Left ventricle myocardium inferior (tissue), 1 donor: Measurements from ENCODE around the gene CPXM2. TPM values are rescaled to one million over a fixed set of nuclear protein-coding genes. Genes with fewer than 3 reads are reported as not detected.

Experiments used
- DNase-seq: peaks from one replicate; pipeline ENCODE4 v3.0.0-alpha.2; 2020
- H3K27ac ChIP-seq: fragments of 200-600 bp; replicated peaks from 2 replicates; pipeline ENCODE4 v1.8.0; 2021
- H3K27me3 ChIP-seq: fragments of 200-600 bp; 2 replicates; pipeline ENCODE4 v1.8.0; 2021; ENCODE audit warnings: low read depth
- H3K36me3 ChIP-seq: fragments of 200-600 bp; 2 replicates; pipeline ENCODE4 v1.8.0; 2021
- H3K4me1 ChIP-seq: fragments of 200-600 bp; 2 replicates; pipeline ENCODE4 v1.8.0; 2021
- H3K4me3 ChIP-seq: fragments of 200-600 bp; 2 replicates; pipeline ENCODE4 v1.8.0; 2021; ENCODE audit warnings: mild to moderate bottlenecking, moderate library complexity
- H3K9me3 ChIP-seq: fragments of 200-600 bp; replicated peaks from 2 replicates; pipeline ENCODE4 v1.8.0; 2021
- intact Hi-C: fragments of 100-400 bp; cut with micrococcal nuclease; formaldehyde crosslinking; loops from one replicate; pipeline ENCODE4 v1.11.0; 2022
- total RNA-seq: library from RNA; stranded (reverse); fragmentation: NEBNext Ultra II Directional; extraction: Animal tissue kit (Norgen Biotek cat#: 25700); gene quantifications from one replicate; pipeline ENCODE4 v1.2.1, GENCODE V29; 2021
- TF ChIP-seq, protein P1 (sequence below): fragments of 200-600 bp; IDR thresholded peaks from 2 replicates; pipeline ENCODE4 v1.8.0; 2021; ENCODE audit warnings: antibody characterized with exemption, mild to moderate bottlenecking, borderline replicate concordance
- donor health status: DM: no; HTN: yes; CAD: no; lungs with severe emphysema.

The CPXM2 gene
- total RNA-seq, 1 donor from 2014 or later: 4.5 TPM

DNA sequence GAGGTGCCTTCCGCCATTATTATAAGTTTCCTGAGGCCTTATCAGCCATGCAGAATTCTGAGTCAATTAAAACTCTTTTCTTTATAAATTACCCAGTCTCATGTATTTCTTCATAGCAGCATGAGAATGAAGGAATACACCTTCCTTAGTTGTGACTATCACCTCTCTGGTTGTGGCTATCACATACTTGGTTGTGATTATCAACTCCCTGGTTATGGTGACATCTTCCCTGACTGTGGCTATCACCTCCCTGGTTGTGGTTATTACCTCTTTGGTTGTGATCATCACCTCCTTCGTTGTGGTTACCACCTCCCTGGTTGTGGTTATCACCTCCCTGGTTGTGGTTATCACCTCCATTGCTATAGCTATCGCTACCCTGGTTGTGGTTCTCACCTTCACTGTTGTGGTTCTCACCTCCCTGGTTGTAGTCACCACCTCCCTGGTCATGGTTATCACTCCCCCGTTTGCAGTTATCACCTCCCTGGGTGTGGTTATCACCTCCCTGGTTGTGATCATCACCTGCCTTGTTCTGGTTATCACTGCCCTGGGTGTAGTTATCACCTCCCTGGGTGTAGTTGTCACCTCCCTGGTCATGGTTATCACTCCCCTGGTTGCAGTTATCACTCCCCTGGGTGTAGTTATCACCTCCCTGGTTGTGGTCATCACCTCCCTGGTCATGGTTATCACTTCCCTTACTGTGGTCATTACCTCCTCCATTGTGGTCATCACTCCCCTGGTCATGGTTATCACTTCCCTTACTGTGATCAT is 119.5 kb downstream of the CPXM2 start:
- Histone ChIP-seq H3K4me1 (no peaks in the 10 kb centered on the region), H3K27ac (no peak overlapping the region), H3K4me3 (no peak overlapping the region), H3K27me3 (peaks cover 49% of the 10 kb centered on the region), H3K9me3 (no peaks in the 10 kb centered on the region), H3K36me3 (no peaks in the 10 kb centered on the region)
- intact Hi-C loops: no loop called here
- TF ChIP-seq, protein P1, sequence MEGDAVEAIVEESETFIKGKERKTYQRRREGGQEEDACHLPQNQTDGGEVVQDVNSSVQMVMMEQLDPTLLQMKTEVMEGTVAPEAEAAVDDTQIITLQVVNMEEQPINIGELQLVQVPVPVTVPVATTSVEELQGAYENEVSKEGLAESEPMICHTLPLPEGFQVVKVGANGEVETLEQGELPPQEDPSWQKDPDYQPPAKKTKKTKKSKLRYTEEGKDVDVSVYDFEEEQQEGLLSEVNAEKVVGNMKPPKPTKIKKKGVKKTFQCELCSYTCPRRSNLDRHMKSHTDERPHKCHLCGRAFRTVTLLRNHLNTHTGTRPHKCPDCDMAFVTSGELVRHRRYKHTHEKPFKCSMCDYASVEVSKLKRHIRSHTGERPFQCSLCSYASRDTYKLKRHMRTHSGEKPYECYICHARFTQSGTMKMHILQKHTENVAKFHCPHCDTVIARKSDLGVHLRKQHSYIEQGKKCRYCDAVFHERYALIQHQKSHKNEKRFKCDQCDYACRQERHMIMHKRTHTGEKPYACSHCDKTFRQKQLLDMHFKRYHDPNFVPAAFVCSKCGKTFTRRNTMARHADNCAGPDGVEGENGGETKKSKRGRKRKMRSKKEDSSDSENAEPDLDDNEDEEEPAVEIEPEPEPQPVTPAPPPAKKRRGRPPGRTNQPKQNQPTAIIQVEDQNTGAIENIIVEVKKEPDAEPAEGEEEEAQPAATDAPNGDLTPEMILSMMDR: no peak
- no peak for DNase-seq

DNA sequence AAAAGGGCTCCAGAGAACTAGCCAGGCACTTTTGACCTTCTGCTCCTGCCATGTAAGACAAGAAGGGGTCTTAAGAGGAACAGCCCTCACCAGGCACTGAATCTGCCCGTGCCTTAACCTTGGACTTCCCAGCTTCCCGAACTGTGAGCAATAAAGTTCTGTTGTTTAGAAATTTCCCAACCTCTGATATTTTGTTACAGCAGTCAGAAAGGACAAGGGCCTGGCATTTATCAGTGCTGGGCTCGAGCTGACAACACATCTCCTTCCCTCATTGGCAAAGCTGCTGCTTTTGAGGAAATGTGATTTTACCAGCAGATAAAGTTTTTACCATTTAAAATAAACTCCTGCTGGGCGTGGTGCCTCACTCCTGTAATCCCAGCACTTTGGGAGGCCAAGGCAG is 122.0 kb downstream of the CPXM2 start:
- TF ChIP-seq, protein P1: no peak
- DNase-seq: no peak
- H3K4me3 ChIP-seq: no peak overlapping the region
- H3K4me1 ChIP-seq: no peaks in the 10 kb centered on the region
- no peak overlapping the region for H3K27ac ChIP-seq
- no peaks in the 10 kb centered on the region for H3K9me3 ChIP-seq
- intact Hi-C loops: no loop called here
- peaks cover 60% of the 10 kb centered on the region for H3K27me3 ChIP-seq
- H3K36me3 ChIP-seq: no peaks in the 10 kb centered on the region

- no peak overlapping the region for H3K27ac ChIP-seq
- intact Hi-C loops: no loop called here
- TF ChIP-seq, protein P1: no peak
These were observed 124.8 kb downstream of the CPXM2 start for GRCh38 chr10:123766761-123767160.

DNA sequence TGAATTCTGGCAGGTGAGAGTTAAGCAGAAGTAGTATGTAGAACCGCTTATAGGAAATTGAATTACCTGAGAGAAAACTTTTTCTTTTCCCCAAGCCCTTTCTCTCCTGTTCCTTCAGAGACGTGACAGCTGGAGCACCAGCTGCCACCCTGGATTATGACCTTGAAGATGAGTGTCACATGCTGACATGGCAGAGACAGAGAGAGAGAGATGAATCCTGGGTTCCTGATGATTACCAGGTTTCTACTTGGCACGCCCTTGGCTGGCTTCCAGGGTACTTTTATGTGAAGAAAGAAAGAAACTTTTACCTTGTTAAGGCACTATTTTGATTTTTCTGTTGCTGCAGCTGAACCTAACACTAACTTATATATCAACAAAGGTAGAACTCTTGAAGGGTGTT is 125.6 kb downstream of the CPXM2 start:
- Histone ChIP-seq H3K9me3 (no peaks in the 10 kb centered on the region), H3K27me3 (peaks cover 61% of the 10 kb centered on the region), H3K4me3 (no peak overlapping the region), H3K36me3 (no peaks in the 10 kb centered on the region), H3K27ac (no peak overlapping the region), H3K4me1 (no peaks in the 10 kb centered on the region)
- DNase-seq: no peak
- TF ChIP-seq, protein P1: no peak
- intact Hi-C loops: no loop called here

More at GRCh38 chr10:123766761-123767160, 124.8 kb downstream of the CPXM2 start:
- no peak overlapping the region for H3K4me3 ChIP-seq
- no peak for DNase-seq
- H3K27me3 ChIP-seq: peaks cover 60% of the 10 kb centered on the region
- H3K36me3 ChIP-seq: no peaks in the 10 kb centered on the region
- H3K4me1 ChIP-seq: no peaks in the 10 kb centered on the region
- H3K9me3 ChIP-seq: no peaks in the 10 kb centered on the region

DNA sequence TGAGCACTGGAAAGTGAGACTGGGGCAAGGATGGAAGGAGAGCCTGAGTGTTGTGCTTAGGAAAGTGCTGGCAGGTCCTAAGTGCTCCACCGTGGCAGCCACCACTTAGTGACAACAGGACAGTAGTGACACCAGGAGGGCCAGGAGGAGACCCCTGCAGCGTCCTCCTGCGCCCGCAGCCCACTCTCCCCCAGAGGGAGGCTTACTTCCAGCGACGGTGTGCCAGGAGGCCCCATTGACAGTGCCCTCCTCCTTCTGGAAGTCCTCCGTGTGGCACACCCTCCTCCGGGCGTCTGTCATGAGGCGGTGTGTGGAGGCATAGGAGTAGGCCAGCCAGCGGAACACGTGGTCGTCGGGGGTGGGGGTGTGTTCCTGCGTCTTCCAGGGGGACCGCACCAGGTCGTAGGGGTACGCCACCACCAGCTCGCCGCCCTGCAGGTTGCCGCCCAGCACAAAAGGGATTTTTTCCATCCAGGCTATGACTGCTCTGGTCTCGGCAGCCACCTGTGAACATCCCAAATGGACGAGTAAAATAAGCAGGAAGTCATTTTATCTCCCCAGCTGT is 129.9 kb downstream of the CPXM2 start:
- Histone ChIP-seq H3K4me3 (no peak overlapping the region), H3K27me3 (peaks cover 84% of the 10 kb centered on the region), H3K27ac (no peak overlapping the region), H3K4me1 (no peaks in the 10 kb centered on the region), H3K9me3 (no peaks in the 10 kb centered on the region), H3K36me3 (no peaks in the 10 kb centered on the region)
- DNase-seq: no peak
- intact Hi-C loops: no loop called here
- TF ChIP-seq, protein P1: no peak
